ENCODE data around the gene SH3PXD2A.

The SH3PXD2A gene

DNA sequence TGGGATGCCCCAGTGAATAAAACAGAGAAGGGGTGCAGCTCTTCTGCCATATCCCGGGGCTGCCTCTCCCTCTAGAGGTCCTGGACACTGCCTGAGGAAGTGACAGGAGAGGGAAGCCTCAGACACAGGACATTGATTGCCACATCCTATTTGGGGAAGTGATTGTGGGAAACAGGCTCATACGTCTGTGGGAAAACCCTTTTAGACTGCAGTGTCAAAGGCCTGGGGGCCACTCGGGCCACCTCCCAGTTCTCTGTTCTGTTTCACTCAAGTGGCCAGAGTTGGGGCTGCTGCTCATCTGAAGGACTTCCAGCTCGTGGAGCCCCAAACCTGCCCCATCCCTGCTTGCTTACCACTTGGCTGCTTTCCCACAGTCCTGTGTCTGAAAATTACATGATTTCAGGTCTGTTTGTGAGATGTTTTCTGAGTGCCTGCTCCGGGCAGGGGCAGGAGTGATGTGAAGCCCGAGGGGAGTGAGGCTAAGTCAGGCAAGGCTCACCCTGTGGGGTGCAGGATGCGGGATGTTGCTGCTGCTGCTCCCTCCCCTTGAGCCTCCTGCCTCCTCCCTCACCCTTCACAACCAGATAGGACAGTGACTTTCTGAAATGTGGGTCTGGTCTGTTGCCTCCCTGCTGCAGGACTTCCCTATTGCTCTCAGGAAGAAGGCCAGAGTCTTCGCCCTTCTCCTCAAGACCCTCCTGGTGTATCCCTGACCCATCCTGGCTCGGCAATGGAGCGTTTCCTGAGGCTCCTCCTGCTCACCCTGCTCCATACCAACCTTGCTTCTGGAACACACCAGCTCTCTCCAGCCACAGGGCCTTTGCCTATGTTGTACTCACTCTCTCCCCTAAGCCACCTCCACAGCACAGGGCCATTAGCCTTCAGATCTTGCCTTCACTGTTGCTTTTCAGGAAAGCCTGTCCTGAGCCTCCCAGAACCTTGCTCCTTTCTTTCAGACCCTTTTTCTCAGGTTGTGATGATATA lies 303.5 kb downstream of the SH3PXD2A start:
- DNase-seq: no peak

- DNase-seq: no peak
Observed at GRCh38 chr10:103550229-103550628, 305.1 kb downstream of the SH3PXD2A start.

DNA sequence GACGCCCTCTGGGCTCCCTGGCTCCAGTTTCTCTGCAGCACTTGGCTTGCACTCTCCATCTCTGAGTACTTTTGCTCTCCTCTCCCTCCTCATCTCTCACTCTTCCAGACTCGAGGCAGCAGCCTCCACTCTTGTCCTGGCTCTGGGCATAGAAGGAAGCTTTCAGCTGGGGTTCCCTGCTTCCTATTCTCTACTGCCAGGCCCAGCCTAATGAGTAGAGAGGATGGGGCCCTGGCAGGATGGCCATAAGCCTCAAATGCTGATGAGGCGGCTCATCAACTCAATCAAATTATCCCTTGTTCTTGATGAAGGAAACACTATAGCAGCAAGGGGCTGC lies 306.1 kb downstream of the SH3PXD2A start:
- DNase-seq: no peak

GRCh38 chr10:103548581-103549348 lies 306.6 kb downstream of the SH3PXD2A start:
- peak in 1 of 2 experiments; percentile 13 for DNase-seq

GRCh38 chr10:103548006-103548405 lies 307.4 kb downstream of the SH3PXD2A start:
- DNase-seq: no peak

DNA sequence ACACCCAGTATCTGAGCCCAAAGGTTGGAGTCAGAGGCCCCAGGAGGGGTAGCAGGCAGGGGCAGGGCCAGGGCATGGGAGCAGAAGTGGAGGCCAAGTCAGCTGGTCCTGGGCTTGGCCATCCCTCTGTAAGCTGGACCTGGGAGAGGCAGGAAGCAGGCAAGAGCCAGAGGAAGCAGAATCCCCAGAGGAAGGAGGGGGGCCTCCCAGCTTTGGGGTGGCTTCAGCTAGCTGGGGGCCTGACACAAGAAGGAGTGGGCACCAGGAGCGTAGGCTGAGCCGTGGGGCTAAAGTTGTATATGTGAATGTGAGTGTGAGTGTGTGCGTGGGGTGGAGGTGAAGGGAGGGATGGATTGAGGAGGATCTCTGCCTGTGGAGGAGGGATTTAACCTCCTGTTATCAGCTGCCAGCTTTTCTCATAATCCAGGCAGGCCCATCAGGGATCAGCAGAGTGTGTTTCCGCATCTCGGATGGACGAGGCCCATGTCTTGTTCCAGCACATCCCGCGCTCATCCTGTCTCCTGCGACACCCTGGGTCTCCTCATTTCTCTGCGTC lies 307.9 kb downstream of the SH3PXD2A start:
- peak in 1 of 2 experiments; percentile 30 for DNase-seq

DNA sequence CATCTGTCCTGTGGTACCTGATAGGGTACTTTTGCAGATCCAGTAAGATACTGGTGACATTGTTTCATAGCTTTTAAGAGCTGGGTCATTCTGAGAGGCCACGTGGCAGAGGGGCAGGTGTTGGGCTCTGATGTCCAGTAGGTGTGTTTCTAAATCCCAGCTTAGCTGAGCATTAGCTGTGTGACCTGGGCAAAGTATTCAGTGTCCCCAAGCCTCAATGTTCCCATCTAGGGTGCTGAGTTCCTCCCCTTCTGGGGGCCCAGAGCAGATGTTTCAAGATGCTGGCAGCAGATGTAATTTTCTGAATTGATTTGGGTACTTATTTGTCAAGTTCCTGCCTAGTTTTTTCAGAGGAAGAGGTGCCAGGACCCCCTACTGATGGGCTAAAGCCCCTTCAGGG lies 309.0 kb downstream of the SH3PXD2A start:
- DNase-seq: no peak

DNA sequence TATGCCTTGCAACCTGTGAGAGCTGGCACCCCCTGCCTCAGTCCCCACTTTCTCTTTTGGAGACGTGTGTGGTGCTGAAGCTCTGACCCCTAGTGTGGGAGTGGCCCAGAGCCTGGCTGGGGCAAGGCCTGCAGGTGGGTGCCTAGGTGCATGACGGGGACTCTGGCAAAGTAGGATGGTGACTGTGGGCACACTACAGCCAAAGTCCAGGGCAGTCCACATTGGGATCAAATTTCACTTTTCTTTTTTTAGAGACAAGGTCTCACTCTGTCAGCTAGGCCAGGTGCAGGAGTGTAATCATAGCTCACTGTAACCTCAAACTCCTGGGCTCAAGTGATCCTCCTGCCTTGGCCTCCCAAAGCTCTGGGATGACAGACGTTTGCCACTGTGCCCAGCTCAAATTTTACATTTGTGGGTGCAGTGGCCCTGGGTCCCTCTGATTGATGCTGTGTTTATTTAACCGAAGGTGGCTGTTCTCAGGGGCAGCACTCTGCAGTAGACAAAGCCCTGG lies 309.6 kb downstream of the SH3PXD2A start:
- no peak for DNase-seq

GRCh38 chr10:103545366-103545765 lies 310.0 kb downstream of the SH3PXD2A start:
- no peak for DNase-seq

DNA sequence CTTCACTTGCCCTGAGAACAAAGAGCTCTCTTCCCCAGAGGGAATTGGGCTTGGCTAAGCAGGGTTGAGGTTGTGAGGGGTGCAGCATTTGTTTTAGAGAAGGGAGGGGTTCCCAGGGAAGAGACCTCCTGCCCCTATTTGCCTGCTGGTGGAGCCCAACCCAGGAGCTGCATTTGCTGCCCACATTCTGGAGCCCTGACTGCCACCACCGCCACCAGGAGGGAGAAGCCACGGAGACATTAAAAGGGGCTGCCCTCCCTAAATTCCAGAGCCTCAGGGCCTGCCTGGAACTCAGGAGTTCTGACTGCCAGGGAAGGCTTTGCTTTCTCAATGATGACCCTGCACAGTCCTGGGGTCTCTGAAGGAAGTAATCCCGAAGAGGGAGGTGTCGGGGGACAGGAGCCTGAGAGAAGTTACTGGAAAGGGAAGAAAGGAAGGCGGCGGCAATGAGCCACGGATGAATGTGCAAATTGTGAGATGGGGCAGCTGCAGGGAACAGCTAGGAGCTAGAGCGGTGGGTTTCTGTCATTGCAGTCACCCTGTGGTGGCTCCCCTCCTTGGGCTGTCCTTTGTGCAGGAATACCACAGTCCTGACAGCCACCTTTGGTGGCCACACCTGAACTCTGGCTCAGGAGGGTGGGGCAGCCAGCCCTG lies 310.6 kb downstream of the SH3PXD2A start:
- DNase-seq: no peak
